ENCODE results near the gene PGM5.

DNA sequence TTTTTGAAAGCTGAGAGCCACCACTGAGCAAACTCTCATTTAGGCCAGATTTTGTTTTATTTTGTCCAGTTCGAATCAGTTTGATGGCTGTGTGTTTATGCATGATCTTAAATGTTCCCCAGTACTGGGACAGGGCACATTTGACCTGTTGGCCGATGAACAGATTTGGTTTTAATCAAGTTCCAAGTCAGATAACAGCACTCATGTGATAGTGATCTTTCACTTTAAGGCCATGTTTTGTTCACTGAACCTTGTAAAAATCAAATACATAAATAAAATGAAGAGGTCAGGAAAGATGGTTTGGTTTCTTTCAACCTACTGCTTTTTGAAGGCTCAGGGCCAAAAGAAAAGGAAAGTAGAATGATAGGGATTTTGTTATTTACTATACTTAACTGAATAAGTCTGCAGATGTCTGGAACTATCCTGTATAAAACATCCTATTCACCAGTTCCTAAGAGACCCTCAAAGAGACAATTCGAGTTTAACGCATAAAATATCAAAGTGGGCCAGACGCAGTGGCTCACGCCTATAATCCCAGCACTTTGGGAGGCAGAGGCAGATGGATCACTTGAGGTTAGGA lies 77.2 kb downstream of the PGM5 start:
- TF ChIP-seq POLR2AphosphoS5 (IDR thresholded peaks at IDR 0.05; ENCODE audit: low read depth, low read length) (no peak), POLR2A (IDR thresholded peaks at IDR 0.05; ENCODE audit: low read depth, low read length) (no peak), TAF1 (IDR thresholded peaks at IDR 0.05; ENCODE audit: low read depth, low read length) (no peak)
